MM.1S (cell line): ENCODE data around the gene C16orf82.

Source experiments
- CTCF ChIP-seq: fragments of 300-600 bp; sonication (generic); IDR thresholded peaks from 2 replicates; pipeline ENCODE4 v1.5.1; 2016; ENCODE audit warnings: antibody characterized with exemption, low read length, mixed read lengths
- EZH2 ChIP-seq: fragments of 300-600 bp; sonication (generic); optimal IDR thresholded peaks from 2 replicates; pipeline ENCODE3; 2017; ENCODE audit warnings: low read depth, mild to moderate bottlenecking, antibody characterized with exemption, low read length, mixed read lengths
- EZH2phosphoT487 ChIP-seq: fragments of 300-600 bp; sonication (generic); IDR thresholded peaks from 2 replicates; pipeline ENCODE4 v1.6.1; 2018; ENCODE audit warnings: antibody characterized with exemption, low read length

- TF ChIP-seq CTCF (no peak), EZH2 (no peak), EZH2phosphoT487 (no peak)
Observed at GRCh38 chr16:27111486-27111885, 44.8 kb downstream of the C16orf82 start.
